K562 (cell line): ENCODE measurements around the gene CTSV. TPM values are rescaled to one million over a fixed set of nuclear protein-coding genes. Genes with fewer than 3 reads are reported as not detected.

Source experiments
- ARID4B ChIP-seq: sonication (generic); formaldehyde crosslinking; IDR thresholded peaks from 2 replicates; pipeline ENCODE4 v1.8.0; 2022; ENCODE audit warnings: mild to moderate bottlenecking, missing genetic modification reagents
- ATF3 ChIP-seq, 2 experiments: fragments of 450-650 bp in 1 of 2; sonication (generic) in 1 of 2; formaldehyde crosslinking in 1 of 2; IDR thresholded peaks in 1 of 2; conservative IDR thresholded peaks in 1 of 2; 2 replicates each; pipeline versions ENCODE4 v1.6.1 to v1.8.1; 2016 to 2023; ENCODE audit warnings: mild to moderate bottlenecking in 2 of 2, moderate library complexity in 2 of 2, inconsistent platforms in 1 of 2, missing genetic modification reagents in 1 of 2
- BCL6 ChIP-seq: fragments of 250-450 bp; sonication (Bioruptor Pico); IDR thresholded peaks from 2 replicates; pipeline ENCODE4 v1.4.0; 2020
- BRD9 ChIP-seq: fragments of 450-650 bp; IDR thresholded peaks from 2 replicates; pipeline ENCODE4 v1.6.1; 2018; ENCODE audit warnings: low read depth; ENCODE audit not compliant: partially characterized antibody
- CBX3 ChIP-seq, 2 experiments: IDR thresholded peaks; 1 replicate in 1 of 2; 2 replicates in 1 of 2; pipeline ENCODE4 v1.6.1; 2012; ENCODE audit warnings: inconsistent platforms in 2 of 2, low read length in 2 of 2, borderline replicate concordance in 1 of 2, control low read depth in 1 of 2
- CTBP1 ChIP-seq: fragments of 450-650 bp; IDR thresholded peaks from 2 replicates; pipeline ENCODE4 v1.6.1; 2016; ENCODE audit warnings: borderline replicate concordance
- EGR1 ChIP-seq: fragments of 450-650 bp; conservative IDR thresholded peaks from 2 replicates; pipeline ENCODE4 v1.6.1; 2017; ENCODE audit warnings: mild to moderate bottlenecking
- MCM5 ChIP-seq: fragments of 450-650 bp; IDR thresholded peaks from 2 replicates; pipeline ENCODE4 v1.6.1; 2016; ENCODE audit warnings: low read depth
- MTA2 ChIP-seq: fragments of 450-650 bp; IDR thresholded peaks from 2 replicates; pipeline ENCODE4 v1.6.1; 2016; ENCODE audit warnings: low read depth
- NR3C1 ChIP-seq: sonication (generic); formaldehyde crosslinking; IDR thresholded peaks from 2 replicates; pipeline ENCODE4 v1.8.1; 2022; ENCODE audit warnings: missing genetic modification reagents
- PHF8 ChIP-seq: fragments of 200-600 bp; sonication (generic); IDR thresholded peaks from 2 replicates; pipeline ENCODE4 v1.6.1; 2012; ENCODE audit warnings: mixed run types, mild to moderate bottlenecking, inconsistent platforms, low read length, moderate library complexity, borderline replicate concordance
- SOX6 ChIP-seq: fragments of 450-650 bp; IDR thresholded peaks from 2 replicates; pipeline ENCODE4 v1.6.1; 2014; ENCODE audit warnings: mild to moderate bottlenecking
- SP1 ChIP-seq: sonication (generic); formaldehyde crosslinking; IDR thresholded peaks from 2 replicates; pipeline ENCODE4 v1.8.1; 2022; ENCODE audit warnings: mild to moderate bottlenecking, missing genetic modification reagents
- TBL1XR1 ChIP-seq, 2 experiments: IDR thresholded peaks; 2 replicates each; pipeline ENCODE4 v1.6.1; 2012; ENCODE audit warnings: improper control_type of control experiment in 2 of 2, low read length in 2 of 2, mild to moderate bottlenecking in 1 of 2
- TRIM24 ChIP-seq, 2 experiments: fragments of 450-650 bp; IDR thresholded peaks; 2 replicates each; pipeline ENCODE4 v1.6.1; 2016
- ZBTB17 ChIP-seq: fragments of 450-650 bp; formaldehyde crosslinking; IDR thresholded peaks from 2 replicates; pipeline ENCODE4 v1.4.0; 2020; ENCODE audit warnings: mild to moderate bottlenecking
- ZFX ChIP-seq: sonication (generic); formaldehyde crosslinking; IDR thresholded peaks from 2 replicates; pipeline ENCODE4 v1.8.0; 2022; ENCODE audit warnings: mild to moderate bottlenecking, missing genetic modification reagents, moderate library complexity
- ZNF134 ChIP-seq: fragments of 250-450 bp; sonication (Bioruptor Pico); conservative IDR thresholded peaks from 2 replicates; pipeline ENCODE4 v1.4.0; 2020
- ZNF316 ChIP-seq: fragments of 450-650 bp; IDR thresholded peaks from 2 replicates; pipeline ENCODE4 v1.6.1; 2016
- ZNF444 ChIP-seq: fragments of 250-450 bp; sonication (Bioruptor Pico); IDR thresholded peaks from 2 replicates; pipeline ENCODE4 v1.4.0; 2020; ENCODE audit warnings: mild to moderate bottlenecking, moderate library complexity
- ZNF518B ChIP-seq: fragments of 250-450 bp; sonication (Bioruptor Pico); IDR thresholded peaks from 2 replicates; pipeline ENCODE4 v1.5.0; 2021; ENCODE audit warnings: mild to moderate bottlenecking, moderate library complexity
- polyA plus RNA-seq, 8 experiments: library from polyadenylated mRNA; depleted of rRNA in 4 of 8; stranded (reverse) in 5 of 8; unstranded in 3 of 8; fragments of >200 nt; fragmentation: Nextera tagmentation in 2 of 8; fragmentation: Illumina TruSeq in 1 of 8; extraction: Ambion mirVana in 2 of 8; extraction: Trizol in 1 of 8; gene quantifications; 2 replicates each; pipeline versions ENCODE4 v1.2.1 to v1.2.3, GENCODE V29; 2011 to 2014; ENCODE audit warnings: inconsistent platforms in 1 of 8, missing spikeins in 1 of 8
- total RNA-seq, 7 experiments: library from RNA; depleted of rRNA in 6 of 7; stranded (reverse); fragments of >200 nt in 6 of 7; fragmentation: Illumina TruSeq in 2 of 7; extraction: Trizol in 2 of 7; gene quantifications; 2 replicates each; pipeline versions ENCODE4 v1.2.1 to v1.2.3, GENCODE V29; 2011 to 2021; ENCODE audit warnings: low replicate concordance in 1 of 7

Gene CTSV
- total and polyA plus RNA-seq, 9 of the 15 experiments (the other 6 are each of a cell fraction or from before 2014, with no cell fraction given): 0.06 to 0.39 (median 0.16) TPM; not detected in 3

GRCh38 chr9:97038611-97039513 lies at the start of gene CTSV (continued):
- TF ChIP-seq ZNF518B (CRISPR knock-in tag): no peak
- TF ChIP-seq MCM5: no peak
- no peak for TF ChIP-seq ARID4B
- peak; percentile 83 for TF ChIP-seq SP1
- no peak for TF ChIP-seq NR3C1 (CRISPR knock-in tag)
- TF ChIP-seq TBL1XR1 (IDR thresholded peaks at IDR 0.05; ENCODE audit: low read length in 2 of 2): no peak
- TF ChIP-seq CBX3 (IDR thresholded peaks at IDR 0.05; ENCODE audit: borderline replicate concordance in 1 of 2, low read length in 2 of 2): no peak
- no peak for TF ChIP-seq ZFX (CRISPR knock-in tag)
- TF ChIP-seq ATF3 (IDR thresholded peaks at IDR 0.05): no peak
- no peak for TF ChIP-seq ATF3 (CRISPR knock-in tag; conservative IDR thresholded peaks at IDR 0.05)
- TF ChIP-seq MTA2: no peak
- no peak for TF ChIP-seq ZBTB17 (CRISPR knock-in tag)
- no peak for TF ChIP-seq ZNF134
- no peak for TF ChIP-seq SOX6
- no peak for TF ChIP-seq BCL6
- peak; percentile 40 for TF ChIP-seq EGR1
- TF ChIP-seq PHF8: peak; percentile 35; the same call in 1 of the 2 replicates
- TF ChIP-seq CTBP1: peak; percentile 48; the same call in 1 of the 2 replicates
- no peak for TF ChIP-seq ZNF444
- TF ChIP-seq ZNF316: no peak
- 0 out of 4 replicates have a peak, but pooled peaks of 1 of the 2 experiments have one; percentile 34 for TF ChIP-seq TRIM24 (IDR thresholded peaks at IDR 0.05)
- TF ChIP-seq BRD9: no peak
